Hepatocyte (in vitro differentiated cells): ENCODE results near the gene KHK. TPM values are rescaled to one million over a fixed set of nuclear protein-coding genes. Genes with fewer than 3 reads are reported as not detected.

ENCODE experiments used
- DNase-seq: peaks from one replicate; pipeline ENCODE4 v3.0.0-alpha.2; 2016; ENCODE audit warnings: low spot score
- H2AFZ ChIP-seq: fragments of 200-600 bp; sonication (generic); 2 replicates; pipeline ENCODE4 v1.6.0; 2016; ENCODE audit warnings: antibody characterized with exemption, mild to moderate bottlenecking
- H3K27ac ChIP-seq: fragments of 200-600 bp; sonication (generic); 2 replicates; pipeline ENCODE4 v1.5.1; 2016; ENCODE audit warnings: mild to moderate bottlenecking
- H3K27me3 ChIP-seq: fragments of 200-600 bp; sonication (generic); 2 replicates; pipeline ENCODE4 v1.6.1; 2016
- H3K36me3 ChIP-seq: fragments of 200-600 bp; sonication (generic); replicated peaks from 2 replicates; pipeline ENCODE4 v1.5.1; 2016; ENCODE audit warnings: low read depth; ENCODE audit not compliant: insufficient read depth
- H3K4me1 ChIP-seq: fragments of 200-600 bp; sonication (generic); 2 replicates; pipeline ENCODE4 v1.5.1; 2016; ENCODE audit warnings: mild to moderate bottlenecking, moderate library complexity; ENCODE audit not compliant: insufficient read depth
- H3K4me2 ChIP-seq: fragments of 200-600 bp; sonication (generic); 2 replicates; pipeline ENCODE4 v1.6.0; 2016
- H3K4me3 ChIP-seq: fragments of 200-600 bp; sonication (generic); 2 replicates; pipeline ENCODE4 v1.5.1; 2016; ENCODE audit warnings: mild to moderate bottlenecking
- H3K79me2 ChIP-seq: fragments of 200-600 bp; sonication (generic); 2 replicates; pipeline ENCODE4 v1.6.0; 2017; ENCODE audit warnings: mild to moderate bottlenecking
- H3K9me2 ChIP-seq: fragments of 200-600 bp; sonication (generic); replicated peaks from 2 replicates; pipeline ENCODE4 v1.6.0; 2017; ENCODE audit warnings: mild to moderate bottlenecking; ENCODE audit not compliant: insufficient read depth
- H3K9me3 ChIP-seq: fragments of 200-600 bp; sonication (generic); 2 replicates; pipeline ENCODE4 v1.5.1; 2016; ENCODE audit warnings: low read depth, mild to moderate bottlenecking
- H4K20me1 ChIP-seq: fragments of 200-600 bp; sonication (generic); 2 replicates; pipeline ENCODE4 v1.6.0; 2016; ENCODE audit warnings: mild to moderate bottlenecking; ENCODE audit not compliant: insufficient read depth, poor library complexity, severe bottlenecking
- EZH2 ChIP-seq: fragments of 200-600 bp; sonication (generic); IDR thresholded peaks from 2 replicates; pipeline ENCODE4 v1.6.1; 2016; ENCODE audit warnings: antibody characterized with exemption, mild to moderate bottlenecking, borderline replicate concordance
- EZH2phosphoT487 ChIP-seq: fragments of 200-600 bp; sonication (generic); IDR thresholded peaks from one replicate; pipeline ENCODE4 v1.6.1; 2018; ENCODE audit warnings: antibody characterized with exemption, mild to moderate bottlenecking, low read depth, moderate library complexity; ENCODE audit not compliant: unreplicated experiment, severe bottlenecking
- WGBS: methylation state at CpG from one replicate; pipeline ENCODE4 v1.1.6; 2016; ENCODE audit warnings: low lambda C conversion rate; ENCODE audit errors: missing lambda C conversion rate; 5-methylcytosine and 5-hydroxymethylcytosine counted together
- polyA plus RNA-seq: library from polyadenylated mRNA; unstranded; fragments of >200 nt; fragmentation: Nextera tagmentation; extraction: Ambion mirVana; gene quantifications from 2 replicates; pipeline ENCODE4 v1.2.1, GENCODE V29; 2016
- total RNA-seq: library from RNA; depleted of rRNA; stranded (reverse); fragments of >200 nt; gene quantifications from 2 replicates; pipeline ENCODE4 v1.2.3, GENCODE V29; 2014
- TF ChIP-seq, protein P1 (sequence below): fragments of 200-600 bp; sonication (generic); IDR thresholded peaks from 2 replicates; pipeline ENCODE4 v1.5.1; 2016; ENCODE audit warnings: antibody characterized with exemption, mild to moderate bottlenecking; ENCODE audit not compliant: poor library complexity

The KHK gene
- total and polyA plus RNA-seq, 2 experiments from 2014 or later: 28.7 to 73.1 TPM

- no peaks in the 10 kb centered on the region for H3K36me3 ChIP-seq
- H2AFZ ChIP-seq: no peak overlapping the region
- peaks cover 25% of the 10 kb centered on the region for H3K79me2 ChIP-seq
- no peak for DNase-seq
- H3K27ac ChIP-seq: no peak overlapping the region
- H3K4me3 ChIP-seq: no peak overlapping the region
- peaks cover 9% of the 10 kb centered on the region for H4K20me1 ChIP-seq
- peaks cover 3% of the 10 kb centered on the region for H3K4me1 ChIP-seq
- TF ChIP-seq EZH2: no peak
- TF ChIP-seq EZH2phosphoT487: no peak
- TF ChIP-seq, protein P1, sequence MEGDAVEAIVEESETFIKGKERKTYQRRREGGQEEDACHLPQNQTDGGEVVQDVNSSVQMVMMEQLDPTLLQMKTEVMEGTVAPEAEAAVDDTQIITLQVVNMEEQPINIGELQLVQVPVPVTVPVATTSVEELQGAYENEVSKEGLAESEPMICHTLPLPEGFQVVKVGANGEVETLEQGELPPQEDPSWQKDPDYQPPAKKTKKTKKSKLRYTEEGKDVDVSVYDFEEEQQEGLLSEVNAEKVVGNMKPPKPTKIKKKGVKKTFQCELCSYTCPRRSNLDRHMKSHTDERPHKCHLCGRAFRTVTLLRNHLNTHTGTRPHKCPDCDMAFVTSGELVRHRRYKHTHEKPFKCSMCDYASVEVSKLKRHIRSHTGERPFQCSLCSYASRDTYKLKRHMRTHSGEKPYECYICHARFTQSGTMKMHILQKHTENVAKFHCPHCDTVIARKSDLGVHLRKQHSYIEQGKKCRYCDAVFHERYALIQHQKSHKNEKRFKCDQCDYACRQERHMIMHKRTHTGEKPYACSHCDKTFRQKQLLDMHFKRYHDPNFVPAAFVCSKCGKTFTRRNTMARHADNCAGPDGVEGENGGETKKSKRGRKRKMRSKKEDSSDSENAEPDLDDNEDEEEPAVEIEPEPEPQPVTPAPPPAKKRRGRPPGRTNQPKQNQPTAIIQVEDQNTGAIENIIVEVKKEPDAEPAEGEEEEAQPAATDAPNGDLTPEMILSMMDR: no peak
- no peak overlapping the region for H3K4me2 ChIP-seq
- no peaks in the 10 kb centered on the region for H3K9me3 ChIP-seq
- H3K27me3 ChIP-seq: no peaks in the 10 kb centered on the region
- no peaks in the 10 kb centered on the region for H3K9me2 ChIP-seq
- 95% methylated on average over 3 of the region's 3 CpGs for WGBS
Observed at GRCh38 chr2:27065128-27065527, 21.4 kb upstream of the KHK start.

DNA sequence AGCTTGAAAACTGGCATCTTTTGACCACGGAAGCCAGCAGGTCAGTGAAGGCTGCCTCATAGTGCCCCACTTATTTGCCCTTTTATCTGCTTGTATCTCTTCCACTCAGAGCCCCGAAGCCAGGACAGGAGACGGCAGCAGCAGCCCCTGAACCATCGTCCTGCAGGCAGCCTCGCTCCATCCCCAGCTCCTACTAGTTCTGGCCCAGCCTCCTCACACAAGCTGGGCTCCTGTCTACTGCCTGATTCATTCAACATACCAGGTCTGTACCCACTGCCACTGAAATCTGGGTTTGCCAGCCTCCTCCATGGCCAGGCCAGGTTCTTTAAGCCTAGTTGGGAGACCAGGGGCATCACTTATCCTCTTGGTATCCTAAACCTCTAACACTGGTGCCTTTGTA is 19.2 kb upstream of the KHK start:
- H4K20me1 ChIP-seq: peaks cover 14% of the 10 kb centered on the region
- H3K79me2 ChIP-seq: peaks cover 37% of the 10 kb centered on the region
- no peaks in the 10 kb centered on the region for H3K27me3 ChIP-seq
- no peak for DNase-seq
- H2AFZ ChIP-seq: no peak overlapping the region
- peaks cover 8% of the 10 kb centered on the region for H3K4me1 ChIP-seq
- WGBS: 93% methylated on average over 5 of the region's 5 CpGs
- TF ChIP-seq EZH2 (no peak), EZH2phosphoT487 (no peak)
- TF ChIP-seq, protein P1: no peak
- H3K36me3 ChIP-seq: no peaks in the 10 kb centered on the region
- no peak overlapping the region for H3K4me2 ChIP-seq
- no peak overlapping the region for H3K4me3 ChIP-seq
- no peak overlapping the region for H3K27ac ChIP-seq
- H3K9me2 ChIP-seq: no peaks in the 10 kb centered on the region
- no peaks in the 10 kb centered on the region for H3K9me3 ChIP-seq

GRCh38 chr2:27069436-27069835 is 17.1 kb upstream of the KHK start:
- WGBS: 95% methylated on average over 6 of the region's 6 CpGs

More at GRCh38 chr2:27069436-27069835, 17.1 kb upstream of the KHK start:
- H3K79me2 ChIP-seq: peaks cover 37% of the 10 kb centered on the region
- H2AFZ ChIP-seq: no peak overlapping the region
- no peaks in the 10 kb centered on the region for H3K36me3 ChIP-seq
- no peak overlapping the region for H3K4me3 ChIP-seq
- H3K4me2 ChIP-seq: peak overlapping the region; percentile 94
- H3K4me1 ChIP-seq: peaks cover 18% of the 10 kb centered on the region
- H3K27me3 ChIP-seq: no peaks in the 10 kb centered on the region
- DNase-seq: no peak
- TF ChIP-seq EZH2phosphoT487 (no peak), EZH2 (no peak)
- TF ChIP-seq, protein P1: no peak
- H3K9me2 ChIP-seq: no peaks in the 10 kb centered on the region
- no peak overlapping the region for H3K27ac ChIP-seq
- H3K9me3 ChIP-seq: no peaks in the 10 kb centered on the region
- peaks cover 14% of the 10 kb centered on the region for H4K20me1 ChIP-seq
